Breast epithelium (tissue), 4 donors: Measurements from ENCODE around the gene CDK2. TPM values are rescaled to one million over a fixed set of nuclear protein-coding genes. Genes with fewer than 3 reads are reported as not detected.
"Not testable (repeated sequence)": the region's sequence is repeated elsewhere in the genome, so short reads cannot be mapped to it uniquely, and the experiment has no call there.

ENCODE experiments used
- DNase-seq, 2 donors: peaks; one replicate each; pipeline ENCODE4 v3.0.0-alpha.2; 2019; ENCODE audit warnings: low spot score in 2 of 2
- H3K27ac ChIP-seq, 2 donors: fragments of 200-600 bp; sonication (generic) in 1 of 2; one replicate each; pipeline ENCODE4 v1.5.1; 2016 to 2019; ENCODE audit warnings: mild to moderate bottlenecking in 1 of 2
- H3K27me3 ChIP-seq, 2 donors: fragments of 200-600 bp; sonication (generic) in 1 of 2; one replicate each; pipeline versions ENCODE4 v1.5.1 to v1.6.0; 2017 to 2019; ENCODE audit warnings: control low read depth in 1 of 2, mild to moderate bottlenecking in 1 of 2
- H3K36me3 ChIP-seq: fragments of 200-600 bp; one replicate; pipeline ENCODE4 v1.5.1; 2019
- H3K4me1 ChIP-seq, 2 donors: fragments of 200-600 bp; sonication (generic); one replicate each; pipeline ENCODE4 v1.5.1; 2016 to 2019; ENCODE audit warnings: control low read depth in 1 of 2
- H3K4me3 ChIP-seq, 3 donors: fragments of 200-600 bp; sonication (generic); 1 replicate in 2 of 3; 2 replicates in 1 of 3; pipeline ENCODE4 v1.5.1; 2016 to 2019; ENCODE audit warnings: mild to moderate bottlenecking in 3 of 3, moderate library complexity in 2 of 3
- H3K9me3 ChIP-seq, 2 donors: fragments of 200-600 bp; sonication (generic) in 1 of 2; one replicate each; pipeline ENCODE4 v1.5.1; 2016 to 2019; ENCODE audit warnings: control low read depth in 1 of 2
- CTCF ChIP-seq, 3 donors: fragments of 450-650 bp; IDR thresholded peaks; one replicate each; pipeline ENCODE4 v1.5.1; 2016 to 2017; ENCODE audit warnings: antibody characterized with exemption in 3 of 3, mild to moderate bottlenecking in 3 of 3, moderate library complexity in 3 of 3
- POLR2A ChIP-seq: fragments of 450-650 bp; IDR thresholded peaks from one replicate; pipeline ENCODE4 v1.6.1; 2016; ENCODE audit warnings: antibody characterized with exemption, mild to moderate bottlenecking, moderate library complexity
- POLR2AphosphoS5 ChIP-seq, 3 donors: sonication (generic); formaldehyde crosslinking; IDR thresholded peaks; one replicate each; pipeline ENCODE4 v1.6.1; 2017; ENCODE audit warnings: antibody characterized with exemption in 3 of 3
- intact Hi-C: fragments of 100-400 bp; cut with DNase I; formaldehyde crosslinking; loops from one replicate; pipeline ENCODE4 v1.15.1; 2023; ENCODE audit warnings: low total_unique reads
- total RNA-seq, 3 donors: library from RNA; depleted of rRNA; stranded (reverse); fragments of >200 nt; gene quantifications; one replicate each; pipeline ENCODE4 v1.1.0, GENCODE V29; 2016

The CDK2 gene
- 10 to 100 TPM in 2 of 3 donors, 1 to 10 TPM in 1; 8.2 to 27.2 (median 27.1) TPM for total RNA-seq

GRCh38 chr12:55966408-55967281 is at the start of gene CDK2:
Gene CDK2 (plus strand): TSS chr12:55966830. CDS start chr12:55967009, 179 bp downstream.
- Histone ChIP-seq H3K27ac (peak within 1 kb of the TSS; percentile 95), H3K9me3 (no peaks in the 10 kb centered on the region), H3K4me1 (peaks cover 0 to 12% of the 10 kb centered on the region in 2 donors), H3K4me3 (peak within 1 kb of the TSS; percentile 66 to 94 (median 87)), H3K27me3 (no peaks in the 10 kb centered on the region), H3K36me3 (no peaks in the 10 kb centered on the region)
- intact Hi-C loops, result loop anchor here (10.0 kb wide), 1 partner anchor 1962 kb away; the partner anchor contains the start of genes HOXC8 and HOXC9
- TF ChIP-seq POLR2AphosphoS5 (IDR thresholded peaks at IDR 0.05), result peak; percentile 50 to 89 (median 61)
- peak; percentile 78 for TF ChIP-seq POLR2A
- no peak for TF ChIP-seq CTCF (IDR thresholded peaks at IDR 0.05)
- DNase-seq, result peak; percentile 96 to 97

GRCh38 chr12:55919032-55919431 is 47.6 kb upstream of the CDK2 start:
- H3K9me3 ChIP-seq, H3K36me3 ChIP-seq, H3K4me3 ChIP-seq, H3K27ac ChIP-seq, DNase-seq, intact Hi-C loops, H3K27me3 ChIP-seq, H3K4me1 ChIP-seq: not testable (repeated sequence)

GRCh38 chr12:55922126-55922525 is 44.5 kb upstream of the CDK2 start:
- H3K27ac ChIP-seq, result no peak overlapping the region
- intact Hi-C loops, result no loop called here

GRCh38 chr12:55923648-55924047 is 43.0 kb upstream of the CDK2 start:
- H3K36me3 ChIP-seq, intact Hi-C loops, H3K27ac ChIP-seq, H3K4me3 ChIP-seq, H3K4me1 ChIP-seq, DNase-seq, H3K9me3 ChIP-seq, H3K27me3 ChIP-seq: not testable (repeated sequence)

More at GRCh38 chr12:55922126-55922525, 44.5 kb upstream of the CDK2 start:
- TF ChIP-seq POLR2A, result no peak
- TF ChIP-seq POLR2AphosphoS5 (IDR thresholded peaks at IDR 0.05), result no peak
- no peak for TF ChIP-seq CTCF (IDR thresholded peaks at IDR 0.05)
- Histone ChIP-seq H3K4me3 (no peak overlapping the region), H3K27me3 (no peaks in the 10 kb centered on the region), H3K4me1 (no peaks in the 10 kb centered on the region), H3K36me3 (no peaks in the 10 kb centered on the region), H3K9me3 (no peaks in the 10 kb centered on the region)
- DNase-seq, result no peak

GRCh38 chr12:55925371-55925770 is 41.3 kb upstream of the CDK2 start:
- DNase-seq, result no peak
- no peak overlapping the region for H3K27ac ChIP-seq
- intact Hi-C loops, result no loop called here
- H3K4me1 ChIP-seq, result no peaks in the 10 kb centered on the region
- H3K27me3 ChIP-seq, result no peaks in the 10 kb centered on the region
- no peaks in the 10 kb centered on the region for H3K36me3 ChIP-seq
- TF ChIP-seq POLR2A, result no peak
- no peak for TF ChIP-seq POLR2AphosphoS5 (IDR thresholded peaks at IDR 0.05)
- no peak for TF ChIP-seq CTCF (IDR thresholded peaks at IDR 0.05)
- no peaks in the 10 kb centered on the region for H3K9me3 ChIP-seq
- H3K4me3 ChIP-seq, result no peak overlapping the region
